ENCODE data around the gene PHF12. TPM values are rescaled to one million over a fixed set of nuclear protein-coding genes. Genes with fewer than 3 reads are reported as not detected.

Gene PHF12
- total RNA-seq, 1 donor from 2014 or later: 72.0 TPM

DNA sequence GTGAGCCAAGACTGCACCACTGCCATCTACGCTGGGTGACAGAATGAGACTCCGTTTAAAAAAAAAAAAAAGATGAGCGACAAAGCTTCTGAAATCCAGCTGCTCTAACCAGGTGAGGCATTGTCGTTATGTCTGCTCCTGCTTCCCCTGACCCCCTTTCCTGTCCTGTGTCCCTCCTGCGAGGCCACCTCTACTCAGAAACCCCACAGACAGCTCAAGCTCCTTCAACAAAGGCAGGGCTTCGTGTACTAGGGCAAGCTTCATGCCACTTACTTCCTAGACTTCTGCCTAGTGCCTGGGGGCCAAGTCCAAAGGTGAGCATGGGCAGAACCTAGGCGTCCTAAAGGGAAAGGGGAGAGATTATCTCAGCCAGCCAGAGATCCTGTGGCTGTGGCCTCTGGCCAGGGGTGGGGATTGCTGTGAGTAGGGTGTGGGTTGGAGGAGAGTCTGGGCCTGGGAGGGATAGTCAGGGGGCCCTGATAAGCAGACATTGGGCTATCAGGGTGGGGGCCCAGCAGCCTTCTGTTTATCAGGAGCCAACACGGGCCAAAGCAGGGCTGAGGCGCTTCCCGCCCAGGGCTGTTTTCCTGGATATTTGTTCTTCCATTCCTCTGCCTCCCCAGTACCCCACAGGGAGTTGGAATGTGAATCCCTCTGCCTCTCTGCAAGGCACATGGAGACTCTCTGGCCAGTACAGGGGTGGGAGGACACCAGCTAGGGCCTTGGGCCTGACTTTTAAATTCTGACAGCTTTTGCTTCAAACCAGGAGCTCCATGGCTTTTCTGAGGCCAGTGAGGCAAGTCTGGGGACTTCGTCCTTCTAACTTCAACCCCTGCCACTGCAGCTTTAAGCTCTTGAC lies 86.1 kb downstream of the PHF12 start:
- intact Hi-C loops (cut with micrococcal nuclease): no loop called here

GRCh38 chr17:28863953-28864352 lies 87.4 kb downstream of the PHF12 start:
- intact Hi-C loops (cut with micrococcal nuclease): no loop called here

- intact Hi-C loops (cut with micrococcal nuclease): no loop called here
Measured at GRCh38 chr17:28862561-28862960, 88.8 kb downstream of the PHF12 start.

- intact Hi-C loops (cut with micrococcal nuclease): no loop called here
Measured at GRCh38 chr17:28861393-28862203, 89.7 kb downstream of the PHF12 start.

GRCh38 chr17:28860363-28860808 lies 90.9 kb downstream of the PHF12 start:
- intact Hi-C loops (cut with micrococcal nuclease): no loop called here

- intact Hi-C loops (cut with micrococcal nuclease): no loop called here
Measured at GRCh38 chr17:28858801-28859355, 92.4 kb downstream of the PHF12 start.

GRCh38 chr17:28857905-28858800 lies 93.2 kb downstream of the PHF12 start:
- intact Hi-C loops (cut with micrococcal nuclease): no loop called here

GRCh38 chr17:28856028-28856574 lies 95.2 kb downstream of the PHF12 start:
- intact Hi-C loops (cut with micrococcal nuclease): no loop called here

DNA sequence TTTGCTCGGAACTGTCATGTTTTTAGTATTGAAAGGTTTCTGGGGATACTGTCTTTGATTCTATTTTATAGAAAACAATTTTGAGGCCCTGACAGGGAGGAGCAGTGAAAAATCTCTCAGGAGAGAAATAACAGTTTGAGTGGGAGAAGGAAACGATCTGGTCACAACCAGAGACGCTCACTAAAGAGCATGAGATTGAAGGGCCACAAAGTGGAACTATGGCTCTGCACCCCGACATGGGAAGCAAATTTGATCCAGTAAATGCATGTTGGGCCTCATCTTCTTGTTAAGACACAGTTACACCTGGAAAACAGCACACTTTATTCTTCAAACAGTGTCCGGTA lies 96.0 kb downstream of the PHF12 start:
- intact Hi-C loops (cut with micrococcal nuclease): loop anchor here (2.0 kb wide), 2 partner anchors 15 to 47 kb away; partner anchors contain the start of gene DHRS13

Other genes starting within 250 kb of the PHF12 start
- gene PROCA1, start 239.6 kb downstream of the PHF12 start, total RNA-seq: 5.9 and 6.9 TPM in 2 replicates
- 9.8 and 10.4 TPM in 2 replicates for gene RAB34, start 233.7 kb downstream of the PHF12 start, total RNA-seq
- 1,892 and 1,893 TPM in 2 replicates for gene RPL23A, start 231.5 kb downstream of the PHF12 start, total RNA-seq
- 1.7 and 3.2 TPM in 2 replicates for gene TLCD1, start 225.3 kb downstream of the PHF12 start, total RNA-seq
- gene NEK8, start 222.7 kb downstream of the PHF12 start, total RNA-seq: 5.5 and 7.3 TPM in 2 replicates
- 49.1 and 50.6 TPM in 2 replicates for gene TRAF4, start 207.5 kb downstream of the PHF12 start, total RNA-seq
- gene FAM222B, start 108.7 kb downstream of the PHF12 start, total RNA-seq: 16.3 and 17.4 TPM in 2 replicates
- gene ERAL1, start 96.5 kb downstream of the PHF12 start, total RNA-seq: 45.1 and 47.8 TPM in 2 replicates
- 207 and 212 TPM in 2 replicates for gene FLOT2, start 53.8 kb downstream of the PHF12 start, total RNA-seq
- gene DHRS13, start 48.4 kb downstream of the PHF12 start, total RNA-seq: 25.7 and 30.5 TPM in 2 replicates
- gene SEZ6, start 54.5 kb upstream of the PHF12 start, total RNA-seq: not detected in 2 replicates
- 1.8 and 1.9 TPM in 2 replicates for gene PIPOX, start 91.6 kb upstream of the PHF12 start, total RNA-seq
- gene MYO18A, start 228.9 kb upstream of the PHF12 start, total RNA-seq: 99.0 and 101 TPM in 2 replicates

Data from T-helper 2 cell treated with Interferon-gamma antibody and Interleukin-4, amounts not matched to agents 100 ng/mL and 5 ng/mL, for 36 hours (primary cell).